Skin of body (tissue), 1 donor: Measurements from ENCODE around the gene GAMT. TPM values are rescaled to one million over a fixed set of nuclear protein-coding genes. Genes with fewer than 3 reads are reported as not detected.

Experiments used
- total RNA-seq: library from RNA; depleted of rRNA; stranded (reverse); fragments of >200 nt; gene quantifications from one replicate; pipeline ENCODE4 v1.2.3, GENCODE V29; 2014

GAMT gene
- total RNA-seq, 1 donor from 2014 or later, result 12.5 TPM

Other genes starting within 250 kb of the GAMT start
- 23.1 TPM for gene SBNO2, start 227.3 kb downstream of the GAMT start, total RNA-seq
- 37.3 TPM for gene STK11, start 195.8 kb downstream of the GAMT start, total RNA-seq
- 1.9 TPM for gene CBARP, start 163.5 kb downstream of the GAMT start, total RNA-seq
- gene ATP5F1D, start 159.8 kb downstream of the GAMT start, total RNA-seq, result 22.9 TPM
- gene MIDN, start 153.0 kb downstream of the GAMT start, total RNA-seq, result 19.7 TPM
- gene CIRBP, start 132.2 kb downstream of the GAMT start, total RNA-seq, result 267 TPM
- gene FAM174C, start 126.0 kb downstream of the GAMT start, total RNA-seq, result 6.4 TPM
- gene EFNA2, start 115.7 kb downstream of the GAMT start, total RNA-seq, result 0.39 TPM
- 27.3 TPM for gene NDUFS7, start 17.6 kb downstream of the GAMT start, total RNA-seq
- gene DAZAP1, start 6.0 kb upstream of the GAMT start, total RNA-seq, result 37.9 TPM
- 533 TPM for gene RPS15, start 36.9 kb upstream of the GAMT start, total RNA-seq
- 0.59 TPM for gene APC2, start 48.6 kb upstream of the GAMT start, total RNA-seq
- 11.6 TPM for gene C19orf25, start 77.7 kb upstream of the GAMT start, total RNA-seq
- 0.59 TPM for gene PCSK4, start 88.8 kb upstream of the GAMT start, total RNA-seq
- 7.5 TPM for gene REEP6, start 89.6 kb upstream of the GAMT start, total RNA-seq
- 3.1 TPM for gene ADAMTSL5, start 111.5 kb upstream of the GAMT start, total RNA-seq
- 0.10 TPM for gene PLK5, start 122.5 kb upstream of the GAMT start, total RNA-seq
- gene MEX3D, start 166.8 kb upstream of the GAMT start, total RNA-seq, result 19.3 TPM
- 32.2 TPM for gene MBD3, start 191.3 kb upstream of the GAMT start, total RNA-seq
- 41.8 TPM for gene UQCR11, start 203.9 kb upstream of the GAMT start, total RNA-seq